Kidney (tissue), 14 donors: ENCODE measurements around the gene CALN1. TPM values are rescaled to one million over a fixed set of nuclear protein-coding genes. Genes with fewer than 3 reads are reported as not detected.
"Not testable (repeated sequence)": the region's sequence is repeated elsewhere in the genome, so short reads cannot be mapped to it uniquely, and the experiment has no call there.

ENCODE experiments used
- DNase-seq, 5 donors: peaks; one replicate each; pipeline ENCODE4 v3.0.0-alpha.2; 2013 to 2020
- FAIRE-seq: peaks from 2 replicates; lab custom pipeline; 2012; peaks lifted over from hg19 to GRCh38; lab: Jason Lieb, UNC
- H3K27ac ChIP-seq, 2 donors: one replicate each; pipeline ENCODE4 v1.7.0; 2013; ENCODE audit warnings: low read depth in 2 of 2, low read length in 2 of 2, inconsistent platforms in 1 of 2
- H3K27me3 ChIP-seq: one replicate; pipeline ENCODE4 v1.7.1; 2013; ENCODE audit warnings: low read length, inconsistent platforms; ENCODE audit not compliant: control insufficient read depth, insufficient read depth
- H3K36me3 ChIP-seq, 3 donors: one replicate each; pipeline versions ENCODE4 v1.7.0 to v1.7.1; 2013; ENCODE audit warnings: low read length in 3 of 3, control low read depth in 1 of 3, inconsistent platforms in 1 of 3; ENCODE audit not compliant: insufficient read depth in 3 of 3, control insufficient read depth in 2 of 3
- H3K4me1 ChIP-seq, 3 donors: one replicate each; pipeline versions ENCODE4 v1.7.0 to v1.7.1; 2013; ENCODE audit warnings: low read length in 3 of 3, inconsistent platforms in 1 of 3, low read depth in 1 of 3; ENCODE audit not compliant: control insufficient read depth in 2 of 3, insufficient read depth in 2 of 3
- H3K4me3 ChIP-seq, 3 donors: one replicate each; pipeline versions ENCODE4 v1.7.0 to v1.8.1; 2013; ENCODE audit warnings: low read length in 3 of 3, control low read depth in 1 of 3, inconsistent platforms in 1 of 3
- H3K9ac ChIP-seq, 3 donors: one replicate each; pipeline versions ENCODE4 v1.7.0 to v1.7.1; 2013; ENCODE audit warnings: low read length in 3 of 3, control low read depth in 1 of 3, inconsistent platforms in 1 of 3
- H3K9me3 ChIP-seq, 3 donors: one replicate each; pipeline versions ENCODE4 v1.7.0 to v1.7.1; 2013; ENCODE audit warnings: low read length in 3 of 3, control low read depth in 1 of 3, inconsistent platforms in 1 of 3; ENCODE audit not compliant: control insufficient read depth in 2 of 3, insufficient read depth in 1 of 3
- intact Hi-C: fragments of 100-400 bp; cut with DNase I; formaldehyde crosslinking; loops from one replicate; pipeline ENCODE4 v1.11.1; 2022
- polyA plus RNA-seq: library from polyadenylated mRNA; stranded (reverse); fragments of 350-450 nt; fragmentation: Illumina TruSeq; extraction: RNeasy Lipid Tissue Mini Kit (QIAGEN cat#74804); gene quantifications from one replicate; pipeline ENCODE4 v1.2.3, GENCODE V29; 2014; ENCODE audit warnings: low read depth, low replicate concordance; ENCODE audit not compliant: insufficient read depth
- total RNA-seq: library from RNA; stranded (reverse); fragmentation: NEBNext Ultra II Directional; extraction: Animal tissue kit (Norgen Biotek cat#: 25700); gene quantifications from one replicate; pipeline ENCODE4 v1.2.1, GENCODE V29; 2021
- TF ChIP-seq, protein P1 (sequence below): IDR thresholded peaks from 3 replicates; pipeline ENCODE4 v1.5.1; 2012; ENCODE audit warnings: mild to moderate bottlenecking, moderate library complexity, borderline replicate concordance; ENCODE audit not compliant: insufficient read depth; ENCODE audit errors: extremely low read depth
- donor health status: control.
- donor health status: control.
- donor health status: control.
- donor health status: control.
- donor health status: control.
- donor health status: DM: yes; HTN: yes; CAD: no.
- donor health status: Normal renal cell carcinoma (clear cell type).

The CALN1 gene
- total and polyA plus RNA-seq, 2 donors from 2014 or later, result not detected

- TF ChIP-seq, protein P1, sequence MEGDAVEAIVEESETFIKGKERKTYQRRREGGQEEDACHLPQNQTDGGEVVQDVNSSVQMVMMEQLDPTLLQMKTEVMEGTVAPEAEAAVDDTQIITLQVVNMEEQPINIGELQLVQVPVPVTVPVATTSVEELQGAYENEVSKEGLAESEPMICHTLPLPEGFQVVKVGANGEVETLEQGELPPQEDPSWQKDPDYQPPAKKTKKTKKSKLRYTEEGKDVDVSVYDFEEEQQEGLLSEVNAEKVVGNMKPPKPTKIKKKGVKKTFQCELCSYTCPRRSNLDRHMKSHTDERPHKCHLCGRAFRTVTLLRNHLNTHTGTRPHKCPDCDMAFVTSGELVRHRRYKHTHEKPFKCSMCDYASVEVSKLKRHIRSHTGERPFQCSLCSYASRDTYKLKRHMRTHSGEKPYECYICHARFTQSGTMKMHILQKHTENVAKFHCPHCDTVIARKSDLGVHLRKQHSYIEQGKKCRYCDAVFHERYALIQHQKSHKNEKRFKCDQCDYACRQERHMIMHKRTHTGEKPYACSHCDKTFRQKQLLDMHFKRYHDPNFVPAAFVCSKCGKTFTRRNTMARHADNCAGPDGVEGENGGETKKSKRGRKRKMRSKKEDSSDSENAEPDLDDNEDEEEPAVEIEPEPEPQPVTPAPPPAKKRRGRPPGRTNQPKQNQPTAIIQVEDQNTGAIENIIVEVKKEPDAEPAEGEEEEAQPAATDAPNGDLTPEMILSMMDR, result no peak
- no peak overlapping the region for H3K4me3 ChIP-seq
- intact Hi-C loops, result no loop called here
- no peaks in the 10 kb centered on the region for H3K36me3 ChIP-seq
- H3K9me3 ChIP-seq, result peaks cover 0 to 4% (median 0%) of the 10 kb centered on the region in 3 donors
- no peaks in the 10 kb centered on the region for H3K4me1 ChIP-seq
- H3K27me3 ChIP-seq, result no peaks in the 10 kb centered on the region
- no peak for FAIRE-seq
- DNase-seq, result no peak
- H3K27ac ChIP-seq, result no peak overlapping the region
- no peak overlapping the region for H3K9ac ChIP-seq
Observed at GRCh38 chr7:72343991-72344390, 68.1 kb downstream of the CALN1 start.

- H3K27me3 ChIP-seq, FAIRE-seq, H3K4me3 ChIP-seq, H3K36me3 ChIP-seq, H3K4me1 ChIP-seq, H3K9ac ChIP-seq, H3K27ac ChIP-seq, H3K9me3 ChIP-seq, intact Hi-C loops, DNase-seq: not testable (repeated sequence)
Observed at GRCh38 chr7:72343354-72343753, 68.8 kb downstream of the CALN1 start.

GRCh38 chr7:72337390-72338167, 74.6 kb downstream of the CALN1 start:
- Histone ChIP-seq H3K27me3 (peaks cover 9% of the 10 kb centered on the region), H3K4me3 (no peak overlapping the region), H3K36me3 (no peaks in the 10 kb centered on the region), H3K9me3 (peaks cover 0 to 3% (median 0%) of the 10 kb centered on the region in 3 donors), H3K27ac (no peak overlapping the region), H3K9ac (no peak overlapping the region), H3K4me1 (no peaks in the 10 kb centered on the region)
- intact Hi-C loops, result no loop called here
- DNase-seq (no peak), FAIRE-seq (no peak)
- TF ChIP-seq, protein P1, result no peak

GRCh38 chr7:72336632-72337389, 75.3 kb downstream of the CALN1 start:
- Histone ChIP-seq H3K9ac (no peak overlapping the region), H3K4me3 (no peak overlapping the region)
- DNase-seq, result peak in 4 of 5 donors; percentile 37 to 61 (median 43)

More at GRCh38 chr7:72336632-72337389, 75.3 kb downstream of the CALN1 start:
- Histone ChIP-seq H3K36me3 (no peaks in the 10 kb centered on the region), H3K4me1 (no peaks in the 10 kb centered on the region), H3K9me3 (peaks cover 0 to 3% (median 3%) of the 10 kb centered on the region in 3 donors), H3K27me3 (peaks cover 9% of the 10 kb centered on the region), H3K27ac (no peak overlapping the region)
- intact Hi-C loops, result no loop called here
- TF ChIP-seq, protein P1, result no peak
- no peak for FAIRE-seq
